ENCODE results near the gene FBXO5. TPM values are rescaled to one million over a fixed set of nuclear protein-coding genes. Genes with fewer than 3 reads are reported as not detected.
"Not testable (repeated sequence)": the region's sequence is repeated elsewhere in the genome, so short reads cannot be mapped to it uniquely, and the experiment has no call there.

Gene FBXO5
- total RNA-seq, 4 donors from 2014 or later: 0.66 to 3.9 (median 1.8) TPM

DNA sequence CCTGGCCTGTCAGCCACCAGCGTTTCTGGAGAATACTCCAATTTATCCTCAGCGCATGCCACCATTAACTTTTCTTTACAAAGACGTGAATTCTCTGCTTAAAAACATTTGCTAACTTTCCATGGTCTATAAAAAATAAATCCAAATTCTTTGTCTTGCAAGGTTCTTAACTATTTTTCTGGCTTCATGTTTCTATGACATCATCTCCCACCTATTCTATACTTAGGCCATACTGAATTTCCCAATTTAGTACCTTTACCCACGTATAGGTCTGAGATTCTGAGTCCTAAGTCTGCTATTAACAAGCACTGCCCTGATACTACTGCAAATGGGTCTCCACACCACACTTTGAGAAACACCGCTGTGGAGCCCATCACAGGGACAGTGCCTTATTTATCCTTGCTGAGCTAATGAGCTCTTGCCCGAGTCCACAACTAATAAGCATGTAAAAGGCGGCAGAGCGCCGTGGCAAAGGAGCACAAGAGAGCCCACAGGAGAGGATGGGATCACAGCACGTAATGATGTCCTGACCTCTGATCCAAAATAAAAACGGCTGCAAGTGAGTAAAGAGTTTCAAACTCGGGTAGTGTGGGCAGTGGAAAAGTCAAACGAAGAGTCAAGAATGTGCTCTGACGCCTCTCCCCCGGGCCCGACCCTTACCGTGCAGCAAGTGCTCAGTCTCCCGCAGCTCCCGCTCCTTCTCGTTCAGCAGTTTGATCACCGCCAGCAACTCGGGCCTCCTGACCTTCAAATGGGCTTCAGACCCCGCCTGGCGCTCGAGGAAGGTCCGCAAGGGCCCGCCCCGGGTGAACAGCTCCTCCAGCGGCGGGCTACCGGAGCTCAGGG is 19.1 kb upstream of the FBXO5 start:
- Histone ChIP-seq H3K4me1 (peaks cover 0 to 57% (median 16%) of the 10 kb centered on the region in 4 donors), H3K27ac (peak overlapping the region; percentile 73 to 87 (median 84)), H3K9me3 (no peaks in the 10 kb centered on the region), H3K4me3 (peak overlapping the region; percentile 63 to 72 (median 68)), H3K36me3 (peaks cover 0 to 9% (median 0%) of the 10 kb centered on the region in 3 donors), H3K27me3 (no peaks in the 10 kb centered on the region)
- WGBS, 2 donors: 3 to 4% methylated on average over 17 to 20 of the region's 31 CpGs
- TF ChIP-seq POLR2A (IDR thresholded peaks at IDR 0.05): no peak
- TF ChIP-seq EP300 (IDR thresholded peaks at IDR 0.05): no peak
- TF ChIP-seq, protein P1, sequence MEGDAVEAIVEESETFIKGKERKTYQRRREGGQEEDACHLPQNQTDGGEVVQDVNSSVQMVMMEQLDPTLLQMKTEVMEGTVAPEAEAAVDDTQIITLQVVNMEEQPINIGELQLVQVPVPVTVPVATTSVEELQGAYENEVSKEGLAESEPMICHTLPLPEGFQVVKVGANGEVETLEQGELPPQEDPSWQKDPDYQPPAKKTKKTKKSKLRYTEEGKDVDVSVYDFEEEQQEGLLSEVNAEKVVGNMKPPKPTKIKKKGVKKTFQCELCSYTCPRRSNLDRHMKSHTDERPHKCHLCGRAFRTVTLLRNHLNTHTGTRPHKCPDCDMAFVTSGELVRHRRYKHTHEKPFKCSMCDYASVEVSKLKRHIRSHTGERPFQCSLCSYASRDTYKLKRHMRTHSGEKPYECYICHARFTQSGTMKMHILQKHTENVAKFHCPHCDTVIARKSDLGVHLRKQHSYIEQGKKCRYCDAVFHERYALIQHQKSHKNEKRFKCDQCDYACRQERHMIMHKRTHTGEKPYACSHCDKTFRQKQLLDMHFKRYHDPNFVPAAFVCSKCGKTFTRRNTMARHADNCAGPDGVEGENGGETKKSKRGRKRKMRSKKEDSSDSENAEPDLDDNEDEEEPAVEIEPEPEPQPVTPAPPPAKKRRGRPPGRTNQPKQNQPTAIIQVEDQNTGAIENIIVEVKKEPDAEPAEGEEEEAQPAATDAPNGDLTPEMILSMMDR (IDR thresholded peaks at IDR 0.05): no peak
- no peak for DNase-seq (ENCODE audit: low spot score in 2 of 2)

DNA sequence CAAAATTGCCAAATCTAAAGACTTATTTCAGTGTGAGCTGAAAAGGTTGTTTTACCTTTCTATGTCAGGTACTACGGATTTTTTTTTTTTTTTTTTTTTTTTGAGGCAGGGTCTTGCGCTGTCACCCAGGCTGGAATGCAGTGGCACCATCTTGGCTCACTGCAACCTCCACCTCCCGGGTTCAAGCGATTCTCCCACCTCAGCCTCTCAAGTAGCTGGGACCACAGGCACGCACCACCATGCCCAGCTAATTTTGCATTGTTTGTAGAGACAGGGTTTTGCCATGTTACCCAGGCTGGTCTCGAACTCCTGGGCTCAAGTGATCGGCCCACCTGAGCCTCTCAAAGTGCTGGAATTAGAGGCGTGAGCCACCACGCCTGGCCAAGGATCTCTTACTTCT is 17.9 kb upstream of the FBXO5 start:
- H3K9me3 ChIP-seq; H3K27me3 ChIP-seq; H3K4me3 ChIP-seq; DNase-seq (ENCODE audit: low spot score in 2 of 2); H3K27ac ChIP-seq: not testable (repeated sequence)
- Histone ChIP-seq H3K4me1 (peaks cover 0 to 57% (median 16%) of the 10 kb centered on the region in 4 donors), H3K36me3 (peaks cover 0 to 16% (median 0%) of the 10 kb centered on the region in 3 donors)
- 92% methylated on average over 9 of the region's 9 CpGs for WGBS, 2 donors

DNA sequence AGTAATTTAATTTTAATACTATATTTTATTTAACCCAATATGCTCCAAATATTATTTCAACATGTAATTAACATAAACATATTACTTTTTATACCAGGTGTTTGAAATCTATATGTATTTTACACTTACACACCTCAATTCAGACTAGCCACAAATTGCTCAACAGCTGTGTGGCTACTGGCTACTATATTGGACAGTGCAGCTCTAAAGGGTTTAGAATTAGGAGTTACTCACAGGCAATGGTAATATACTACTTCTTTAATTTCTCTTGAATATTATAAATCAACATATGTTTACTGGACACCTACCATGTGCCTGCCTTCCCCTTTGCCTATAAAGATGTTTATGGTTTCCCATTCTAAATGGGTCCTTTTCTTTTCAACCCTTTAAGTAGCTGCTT is 17.4 kb upstream of the FBXO5 start:
- Histone ChIP-seq H3K4me3 (no peak overlapping the region), H3K27ac (no peak overlapping the region), H3K4me1 (peaks cover 0 to 57% (median 16%) of the 10 kb centered on the region in 4 donors), H3K36me3 (peaks cover 0 to 20% (median 0%) of the 10 kb centered on the region in 3 donors), H3K27me3 (no peaks in the 10 kb centered on the region), H3K9me3 (no peaks in the 10 kb centered on the region)
- TF ChIP-seq EP300 (IDR thresholded peaks at IDR 0.05) (no peak), POLR2A (IDR thresholded peaks at IDR 0.05) (no peak)
- TF ChIP-seq, protein P1 (IDR thresholded peaks at IDR 0.05): no peak
- no peak for DNase-seq (ENCODE audit: low spot score in 2 of 2)

DNA sequence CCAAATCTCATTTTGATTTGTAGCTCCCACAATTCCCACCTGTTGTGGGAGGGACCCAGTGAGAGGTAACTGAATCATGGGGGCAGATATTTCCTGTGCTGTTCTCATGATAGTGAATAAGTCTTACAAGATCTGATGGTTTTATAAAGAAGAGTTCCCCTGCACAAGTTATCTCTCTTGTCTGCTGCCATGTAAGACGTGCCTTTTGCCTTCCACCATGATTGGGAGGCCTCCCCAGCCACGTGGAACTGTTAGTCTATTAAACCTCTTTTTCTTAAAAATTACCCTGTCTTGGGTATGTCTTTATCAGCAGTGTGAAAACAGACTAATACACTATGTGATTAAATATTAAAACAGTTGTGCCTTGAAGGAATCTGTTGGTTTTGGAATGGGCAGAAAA is 16.7 kb upstream of the FBXO5 start:
- H3K9me3 ChIP-seq; H3K27ac ChIP-seq; H3K4me3 ChIP-seq; DNase-seq (ENCODE audit: low spot score in 2 of 2); H3K27me3 ChIP-seq: not testable (repeated sequence)
- H3K36me3 ChIP-seq: peaks cover 0 to 20% (median 0%) of the 10 kb centered on the region in 3 donors
- H3K4me1 ChIP-seq: peaks cover 0 to 56% (median 16%) of the 10 kb centered on the region in 4 donors
- WGBS, 2 donors: 80 to 86% methylated on average over 2 of the region's 2 CpGs

DNA sequence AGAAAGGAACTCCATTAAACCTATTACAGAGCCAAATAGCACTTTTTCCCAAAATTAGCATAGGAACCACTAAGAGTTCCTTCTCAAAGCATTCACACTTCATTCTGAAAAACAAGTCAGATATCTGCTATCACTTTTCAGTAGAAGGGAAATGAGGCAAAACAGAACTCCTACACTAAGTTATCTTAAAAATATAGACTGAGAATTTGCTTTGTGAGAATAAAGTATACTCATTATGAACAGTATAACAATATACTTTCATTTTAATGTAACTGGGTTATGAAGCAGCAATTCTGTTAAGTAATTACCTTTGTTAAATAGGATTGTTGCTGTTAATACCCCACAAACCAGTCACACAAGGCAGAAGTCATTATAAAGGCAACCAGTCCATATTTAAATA is 11.0 kb upstream of the FBXO5 start:
- Histone ChIP-seq H3K27ac (no peak overlapping the region), H3K4me1 (peaks cover 0 to 15% (median 0%) of the 10 kb centered on the region in 4 donors), H3K4me3 (no peak overlapping the region), H3K36me3 (peaks cover 2 to 59% (median 7%) of the 10 kb centered on the region in 3 donors), H3K27me3 (no peaks in the 10 kb centered on the region), H3K9me3 (no peaks in the 10 kb centered on the region)
- TF ChIP-seq, protein P1 (IDR thresholded peaks at IDR 0.05): no peak
- TF ChIP-seq POLR2A (IDR thresholded peaks at IDR 0.05) (no peak), EP300 (IDR thresholded peaks at IDR 0.05) (no peak)
- DNase-seq (ENCODE audit: low spot score in 2 of 2): no peak

DNA sequence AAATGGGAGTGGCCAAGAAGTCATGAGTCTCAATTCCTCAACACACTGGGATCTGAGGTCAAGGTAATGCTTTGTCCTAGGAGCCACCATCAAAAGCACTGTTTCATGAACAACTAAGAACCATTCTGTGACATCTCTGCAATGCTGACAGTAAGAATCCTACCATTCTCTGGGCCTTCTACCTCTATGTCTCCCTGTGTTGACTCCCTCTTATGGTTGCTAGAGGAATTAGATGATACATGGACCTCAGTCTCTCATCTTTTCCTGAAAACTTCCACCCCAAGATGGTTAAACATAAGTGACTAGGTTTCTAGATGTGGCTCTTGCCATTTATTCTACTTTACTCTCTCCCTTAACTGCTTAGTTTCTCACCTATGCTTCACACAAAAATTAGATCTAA is 10.6 kb upstream of the FBXO5 start:
- Histone ChIP-seq H3K4me3 (no peak overlapping the region), H3K27ac (no peak overlapping the region), H3K27me3 (no peaks in the 10 kb centered on the region), H3K4me1 (peaks cover 0 to 12% (median 0%) of the 10 kb centered on the region in 4 donors), H3K36me3 (peaks cover 2 to 59% (median 7%) of the 10 kb centered on the region in 3 donors), H3K9me3 (no peaks in the 10 kb centered on the region)
- TF ChIP-seq, protein P1 (IDR thresholded peaks at IDR 0.05): no peak
- no peak for TF ChIP-seq EP300 (IDR thresholded peaks at IDR 0.05)
- TF ChIP-seq POLR2A (IDR thresholded peaks at IDR 0.05): no peak
- DNase-seq (ENCODE audit: low spot score in 2 of 2): no peak
